ENCODE data around the gene PLCB1. TPM values are rescaled to one million over a fixed set of nuclear protein-coding genes. Genes with fewer than 3 reads are reported as not detected.
"Not testable (repeated sequence)": the region's sequence is repeated elsewhere in the genome, so short reads cannot be mapped to it uniquely, and the experiment has no call there.

Gene PLCB1
- total RNA-seq = 1 to 10 TPM; 1.8 to 3.0 TPM

- H3K27ac Mint-ChIP-seq = peak within 1 kb of the TSS; percentile 76
- H3K4me1 Mint-ChIP-seq = peaks cover 13% of the 10 kb centered on the region
- peak within 1 kb of the TSS; percentile 79 for H3K4me3 Mint-ChIP-seq
- ATAC-seq (replicated peaks) = peak; percentile 84
- no peaks in the 10 kb centered on the region for H3K9me3 Mint-ChIP-seq
- peaks cover 15% of the 10 kb centered on the region for H3K27me3 Mint-ChIP-seq
- H3K36me3 Mint-ChIP-seq (ENCODE audit: low read depth) = no peaks in the 10 kb centered on the region
Measured at GRCh38 chr20:8131598-8132483, at the start of gene PLCB1. TSS of gene PLCB1 (plus strand) at chr20:8132266. CDS start at chr20:8132652, 386 bp downstream.

DNA sequence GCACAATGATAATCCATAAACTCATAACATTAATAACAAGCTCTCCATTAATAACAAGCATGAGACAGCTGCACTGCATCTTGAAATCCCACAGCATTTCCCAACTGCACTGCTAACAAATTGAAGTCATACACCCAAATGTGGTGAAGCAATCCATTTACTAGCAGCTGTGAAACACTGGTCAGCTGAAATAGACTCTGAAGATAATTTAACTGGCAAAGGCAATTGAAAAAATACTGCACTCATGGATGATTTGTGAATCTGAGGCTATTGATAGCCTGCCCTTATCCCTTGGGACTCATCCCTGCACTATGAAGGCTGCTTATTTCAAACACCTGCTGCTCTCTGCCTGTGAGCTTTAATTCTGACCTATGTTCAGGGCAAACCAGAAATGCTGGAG, 49.1 kb upstream of the PLCB1 start:
- H3K9me3 Mint-ChIP-seq = no peaks in the 10 kb centered on the region
- no peak overlapping the region for H3K4me3 Mint-ChIP-seq
- ATAC-seq (replicated peaks) = no peak
- no peaks in the 10 kb centered on the region for H3K27me3 Mint-ChIP-seq
- H3K27ac Mint-ChIP-seq = no peak overlapping the region
- H3K4me1 Mint-ChIP-seq = no peaks in the 10 kb centered on the region
- H3K36me3 Mint-ChIP-seq (ENCODE audit: low read depth) = no peaks in the 10 kb centered on the region

DNA sequence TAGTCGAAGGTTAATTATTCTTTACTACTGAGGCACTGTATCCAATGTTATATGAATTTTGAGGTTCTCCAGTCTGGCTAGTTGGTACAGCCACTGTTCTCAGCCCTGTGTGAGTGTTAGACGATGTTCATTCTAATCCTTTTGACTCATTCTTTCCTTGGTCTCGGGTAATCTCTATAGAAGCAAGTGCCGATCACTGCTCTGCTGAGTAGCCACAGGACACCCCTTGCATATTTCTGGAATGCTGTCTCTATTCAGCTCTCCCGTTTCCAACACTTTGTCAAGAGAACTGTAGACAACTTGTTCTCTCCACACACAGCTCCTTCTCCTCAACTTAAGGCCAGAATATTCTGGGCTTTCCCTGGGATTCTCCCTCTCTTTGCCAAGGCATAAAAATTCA, 42.4 kb upstream of the PLCB1 start:
- no peak for ATAC-seq (replicated peaks)
- H3K27ac Mint-ChIP-seq = no peak overlapping the region
- no peaks in the 10 kb centered on the region for H3K36me3 Mint-ChIP-seq (ENCODE audit: low read depth)
- no peak overlapping the region for H3K4me3 Mint-ChIP-seq
- no peaks in the 10 kb centered on the region for H3K9me3 Mint-ChIP-seq
- no peaks in the 10 kb centered on the region for H3K4me1 Mint-ChIP-seq
- peaks cover 15% of the 10 kb centered on the region for H3K27me3 Mint-ChIP-seq

GRCh38 chr20:8094415-8094818, 37.6 kb upstream of the PLCB1 start:
- H3K27me3 Mint-ChIP-seq = peaks cover 20% of the 10 kb centered on the region
- ATAC-seq (replicated peaks) = no peak
- no peak overlapping the region for H3K4me3 Mint-ChIP-seq

DNA sequence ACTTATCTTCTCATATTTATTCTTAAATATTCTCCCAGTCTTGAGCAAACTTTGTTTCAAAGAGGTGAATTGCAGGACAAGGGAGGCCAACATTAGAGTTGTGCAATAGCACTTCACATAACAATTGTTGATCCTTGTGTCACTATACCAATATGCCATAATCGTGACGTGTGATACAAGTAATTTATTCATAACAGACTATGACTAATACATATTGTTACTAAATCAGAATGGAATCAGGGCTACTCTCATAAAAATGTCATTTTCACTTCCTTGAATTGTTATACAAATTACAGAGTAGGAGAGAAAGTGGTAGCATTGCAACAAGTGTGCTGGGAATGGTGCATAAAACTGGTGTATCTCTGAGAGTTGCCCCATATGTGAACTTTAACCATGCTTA, 37.2 kb upstream of the PLCB1 start:
- no peak for ATAC-seq (replicated peaks)
- peaks cover 20% of the 10 kb centered on the region for H3K27me3 Mint-ChIP-seq
- no peaks in the 10 kb centered on the region for H3K9me3 Mint-ChIP-seq
- H3K4me1 Mint-ChIP-seq = no peaks in the 10 kb centered on the region
- no peak overlapping the region for H3K27ac Mint-ChIP-seq
- no peaks in the 10 kb centered on the region for H3K36me3 Mint-ChIP-seq (ENCODE audit: low read depth)
- H3K4me3 Mint-ChIP-seq = no peak overlapping the region

More at GRCh38 chr20:8094415-8094818, 37.6 kb upstream of the PLCB1 start:
- Mint-ChIP-seq H3K27ac (no peak overlapping the region), H3K4me1 (no peaks in the 10 kb centered on the region), H3K36me3 (ENCODE audit: low read depth) (no peaks in the 10 kb centered on the region), H3K9me3 (no peaks in the 10 kb centered on the region)

- no peaks in the 10 kb centered on the region for H3K36me3 Mint-ChIP-seq (ENCODE audit: low read depth)
- H3K27ac Mint-ChIP-seq = no peak overlapping the region
- ATAC-seq (replicated peaks) = no peak
- H3K4me3 Mint-ChIP-seq = no peak overlapping the region
- peaks cover 22% of the 10 kb centered on the region for H3K27me3 Mint-ChIP-seq
- no peaks in the 10 kb centered on the region for H3K9me3 Mint-ChIP-seq
- no peaks in the 10 kb centered on the region for H3K4me1 Mint-ChIP-seq
Measured at GRCh38 chr20:8095648-8096572, 36.2 kb upstream of the PLCB1 start.

DNA sequence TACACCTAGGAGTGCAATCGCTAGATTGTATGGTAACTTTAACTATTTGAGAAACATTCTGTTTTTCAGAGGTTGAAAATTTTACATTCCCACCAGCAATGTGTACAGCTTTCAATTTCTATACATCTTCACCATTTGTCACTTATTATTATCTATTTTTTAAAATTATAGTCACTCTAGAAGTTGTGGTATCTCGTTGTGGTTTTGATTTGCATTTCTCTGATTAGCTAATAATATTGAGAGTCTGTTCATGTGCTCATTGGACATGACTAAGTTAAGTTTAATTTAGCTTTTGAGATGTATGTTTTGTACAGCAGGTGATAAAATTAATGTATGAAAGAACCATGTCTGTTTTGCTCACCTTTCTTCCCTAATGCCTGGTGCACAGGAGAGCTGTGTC, 34.8 kb upstream of the PLCB1 start:
- Mint-ChIP-seq H3K9me3 (no peaks in the 10 kb centered on the region), H3K36me3 (ENCODE audit: low read depth) (no peaks in the 10 kb centered on the region), H3K27ac (no peak overlapping the region), H3K4me1 (no peaks in the 10 kb centered on the region), H3K4me3 (no peak overlapping the region), H3K27me3 (peaks cover 16% of the 10 kb centered on the region)
- ATAC-seq (replicated peaks) = no peak

DNA sequence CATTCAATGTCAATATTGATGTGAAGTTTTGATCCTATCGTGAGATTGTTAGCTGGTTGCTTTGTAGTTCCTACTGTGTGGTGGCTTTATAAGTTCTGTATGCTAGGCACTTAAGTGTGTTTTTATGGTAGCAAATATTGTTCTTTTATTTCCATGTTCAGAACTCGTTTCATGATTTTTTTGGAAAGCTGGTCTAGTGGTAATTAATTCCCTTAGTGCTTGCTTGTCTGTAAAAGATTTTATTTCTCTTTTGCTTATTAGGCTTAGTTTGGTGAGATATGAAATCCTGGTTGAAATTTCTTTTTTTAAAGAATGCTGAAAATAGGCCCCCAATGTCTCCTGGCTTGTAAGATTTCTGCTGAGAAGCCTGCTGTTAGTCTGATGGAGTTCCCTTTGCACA, 27.8 kb upstream of the PLCB1 start:
- peaks cover 10% of the 10 kb centered on the region for H3K27me3 Mint-ChIP-seq
- no peak overlapping the region for H3K27ac Mint-ChIP-seq
- H3K36me3 Mint-ChIP-seq (ENCODE audit: low read depth) = no peaks in the 10 kb centered on the region

DNA sequence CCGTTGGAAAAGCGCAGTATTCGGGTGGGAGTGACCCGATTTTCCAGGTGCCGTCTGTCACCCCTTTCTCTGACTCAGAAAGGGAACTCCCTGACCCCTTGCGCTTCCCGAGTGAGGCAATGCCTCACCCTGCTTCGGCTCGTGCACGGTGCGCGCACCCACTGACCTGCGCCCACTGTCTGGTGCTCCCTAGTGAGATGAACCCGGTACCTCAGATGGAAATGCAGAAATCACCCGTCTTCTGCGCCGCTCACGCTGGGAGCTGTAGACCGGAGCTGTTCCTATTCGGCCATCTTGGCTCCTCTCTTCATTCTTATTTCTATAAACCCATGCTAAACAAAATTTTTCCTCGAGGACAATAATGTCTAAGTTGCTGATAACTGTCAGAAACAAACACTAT, 17.5 kb upstream of the PLCB1 start:
- not testable (repeated sequence) for H3K27ac Mint-ChIP-seq; H3K36me3 Mint-ChIP-seq (ENCODE audit: low read depth); H3K4me1 Mint-ChIP-seq; H3K4me3 Mint-ChIP-seq; ATAC-seq (replicated peaks); H3K27me3 Mint-ChIP-seq; H3K9me3 Mint-ChIP-seq

More for the DNA sequence above, 27.8 kb upstream of the PLCB1 start:
- H3K9me3 Mint-ChIP-seq = peaks cover 7% of the 10 kb centered on the region
- H3K4me3 Mint-ChIP-seq = no peak overlapping the region
- no peaks in the 10 kb centered on the region for H3K4me1 Mint-ChIP-seq
- no peak for ATAC-seq (replicated peaks)

- H3K36me3 Mint-ChIP-seq (ENCODE audit: low read depth) = no peaks in the 10 kb centered on the region
Measured at GRCh38 chr20:8115436-8115835, 16.6 kb upstream of the PLCB1 start.

DNA sequence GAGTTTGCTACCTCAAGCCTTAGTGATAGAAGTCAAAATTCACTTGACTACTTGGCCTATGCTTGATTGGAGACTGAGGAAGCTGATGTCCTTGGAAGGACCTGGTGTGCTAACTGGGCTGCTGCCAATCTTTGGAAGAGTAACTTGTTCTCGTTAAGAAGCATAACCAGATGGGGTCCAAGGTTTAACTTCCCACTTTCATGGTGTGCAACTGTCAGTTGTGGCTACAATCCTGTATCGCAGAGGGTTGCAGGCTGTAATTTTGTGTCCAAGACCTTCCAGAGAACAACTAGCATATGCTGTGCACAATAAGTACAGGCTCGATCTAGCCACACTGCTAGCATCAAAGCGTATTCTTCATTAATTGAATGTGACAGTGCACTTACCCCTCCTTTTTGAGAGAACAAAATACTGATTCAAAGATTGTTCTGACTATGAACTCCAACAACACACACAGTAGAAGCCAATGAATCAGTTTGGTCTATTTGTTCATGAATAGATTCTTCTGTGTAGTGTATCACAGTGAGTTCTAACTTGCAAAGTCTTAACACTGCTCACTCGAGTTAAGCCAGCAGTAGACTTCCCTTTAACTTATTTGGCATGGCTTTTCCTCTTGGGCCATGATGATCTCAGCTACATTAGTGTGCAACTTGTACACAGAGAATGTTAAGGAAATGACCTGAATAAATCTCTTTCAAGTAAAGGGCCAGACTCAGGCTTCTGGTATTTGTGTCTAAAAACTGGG, 15.8 kb upstream of the PLCB1 start:
- H3K27me3 Mint-ChIP-seq = peaks cover 13% of the 10 kb centered on the region
- H3K4me1 Mint-ChIP-seq = no peaks in the 10 kb centered on the region
- no peak for ATAC-seq (replicated peaks)

More at GRCh38 chr20:8115436-8115835, 16.6 kb upstream of the PLCB1 start:
- Mint-ChIP-seq H3K4me1 (no peaks in the 10 kb centered on the region), H3K27me3 (peaks cover 13% of the 10 kb centered on the region), H3K9me3 (no peaks in the 10 kb centered on the region), H3K4me3 (no peak overlapping the region), H3K27ac (no peak overlapping the region)
- no peak for ATAC-seq (replicated peaks)

GRCh38 chr20:8117636-8118035, 14.4 kb upstream of the PLCB1 start:
- peaks cover 13% of the 10 kb centered on the region for H3K27me3 Mint-ChIP-seq
- no peaks in the 10 kb centered on the region for H3K4me1 Mint-ChIP-seq
- ATAC-seq (replicated peaks) = peak; percentile 5
- no peak overlapping the region for H3K27ac Mint-ChIP-seq
- no peaks in the 10 kb centered on the region for H3K9me3 Mint-ChIP-seq
- H3K36me3 Mint-ChIP-seq (ENCODE audit: low read depth) = no peaks in the 10 kb centered on the region
- H3K4me3 Mint-ChIP-seq = no peak overlapping the region

More for the DNA sequence above, 15.8 kb upstream of the PLCB1 start:
- no peak overlapping the region for H3K27ac Mint-ChIP-seq
- H3K9me3 Mint-ChIP-seq = no peaks in the 10 kb centered on the region
- H3K36me3 Mint-ChIP-seq (ENCODE audit: low read depth) = no peaks in the 10 kb centered on the region
- no peak overlapping the region for H3K4me3 Mint-ChIP-seq

- no peaks in the 10 kb centered on the region for H3K36me3 Mint-ChIP-seq (ENCODE audit: low read depth)
- no peaks in the 10 kb centered on the region for H3K9me3 Mint-ChIP-seq
- no peaks in the 10 kb centered on the region for H3K4me1 Mint-ChIP-seq
- no peak overlapping the region for H3K4me3 Mint-ChIP-seq
- ATAC-seq (replicated peaks) = no peak
- no peak overlapping the region for H3K27ac Mint-ChIP-seq
- peaks cover 15% of the 10 kb centered on the region for H3K27me3 Mint-ChIP-seq
Measured at GRCh38 chr20:8118039-8118438, 14.0 kb upstream of the PLCB1 start.

GRCh38 chr20:8118760-8119159, 13.3 kb upstream of the PLCB1 start:
- Mint-ChIP-seq H3K4me3 (no peak overlapping the region), H3K9me3 (no peaks in the 10 kb centered on the region), H3K36me3 (ENCODE audit: low read depth) (no peaks in the 10 kb centered on the region), H3K4me1 (no peaks in the 10 kb centered on the region), H3K27ac (no peak overlapping the region), H3K27me3 (peaks cover 17% of the 10 kb centered on the region)
- no peak for ATAC-seq (replicated peaks)
